Nephron (organoid): Measurements from ENCODE around the gene KIF9.
"Not testable (repeated sequence)": the region's sequence is repeated elsewhere in the genome, so short reads cannot be mapped to it uniquely, and the experiment has no call there.

Experiments
- H3K27ac Mint-ChIP-seq, 3 experiments: 2 replicates each; pipeline ENCODE4 v1.8.0; 2020; ENCODE audit warnings: mixed read lengths in 3 of 3, mild to moderate bottlenecking in 2 of 3, moderate library complexity in 1 of 3
- H3K27me3 Mint-ChIP-seq: 2 replicates; pipeline ENCODE4 v1.8.0; 2021; ENCODE audit warnings: low read depth, mild to moderate bottlenecking, moderate library complexity, mixed read lengths
- H3K36me3 Mint-ChIP-seq: 2 replicates; pipeline ENCODE4 v1.8.0; 2020; ENCODE audit warnings: low read depth, mixed read lengths
- H3K4me1 Mint-ChIP-seq: 2 replicates; pipeline ENCODE4 v1.8.0; 2020; ENCODE audit warnings: mixed read lengths
- H3K4me3 Mint-ChIP-seq, 3 experiments: 2 replicates each; pipeline ENCODE4 v1.8.0; 2020; ENCODE audit warnings: mild to moderate bottlenecking in 3 of 3, mixed read lengths in 3 of 3, moderate library complexity in 2 of 3
- H3K9me3 Mint-ChIP-seq: 2 replicates; pipeline ENCODE4 v1.8.0; 2020; ENCODE audit warnings: mixed read lengths
- TF ChIP-seq, protein P1 (sequence below), 3 experiments: fragments of 200-600 bp; sonication (generic); IDR thresholded peaks; one replicate each; pipeline ENCODE4 v1.5.0; 2021; ENCODE audit warnings: antibody characterized with exemption in 3 of 3; ENCODE audit not compliant: unreplicated experiment in 3 of 3

KIF9 gene

DNA sequence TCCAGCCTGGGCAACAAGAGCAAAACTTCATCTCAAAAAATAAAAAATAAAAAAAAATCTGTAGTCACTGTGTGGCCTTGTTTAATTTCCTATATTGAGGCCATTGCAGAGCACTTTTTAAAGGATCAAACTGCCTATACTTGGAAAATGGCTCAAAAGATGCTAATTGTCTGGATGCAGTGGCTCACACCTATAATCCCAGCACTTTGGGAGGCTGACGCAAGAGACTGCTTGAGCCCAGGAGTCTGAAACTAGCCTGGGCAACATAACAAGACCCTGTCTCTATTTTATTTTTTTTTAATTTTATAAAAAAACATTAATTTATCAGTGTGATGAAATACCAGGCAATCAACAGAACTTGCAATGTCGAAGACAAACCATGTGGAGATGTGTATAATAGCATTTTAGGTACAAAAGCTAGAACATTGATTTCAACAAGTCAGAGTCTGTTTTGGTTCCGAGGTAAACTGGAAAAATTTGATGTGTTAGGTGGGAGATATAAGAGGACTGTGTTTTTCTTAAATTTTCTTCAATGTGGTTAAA is 71.7 kb downstream of the KIF9 start:
- no peaks in the 10 kb centered on the region for H3K9me3 Mint-ChIP-seq
- H3K4me1 Mint-ChIP-seq = no peaks in the 10 kb centered on the region
- no peaks in the 10 kb centered on the region for H3K27me3 Mint-ChIP-seq
- TF ChIP-seq, protein P1, sequence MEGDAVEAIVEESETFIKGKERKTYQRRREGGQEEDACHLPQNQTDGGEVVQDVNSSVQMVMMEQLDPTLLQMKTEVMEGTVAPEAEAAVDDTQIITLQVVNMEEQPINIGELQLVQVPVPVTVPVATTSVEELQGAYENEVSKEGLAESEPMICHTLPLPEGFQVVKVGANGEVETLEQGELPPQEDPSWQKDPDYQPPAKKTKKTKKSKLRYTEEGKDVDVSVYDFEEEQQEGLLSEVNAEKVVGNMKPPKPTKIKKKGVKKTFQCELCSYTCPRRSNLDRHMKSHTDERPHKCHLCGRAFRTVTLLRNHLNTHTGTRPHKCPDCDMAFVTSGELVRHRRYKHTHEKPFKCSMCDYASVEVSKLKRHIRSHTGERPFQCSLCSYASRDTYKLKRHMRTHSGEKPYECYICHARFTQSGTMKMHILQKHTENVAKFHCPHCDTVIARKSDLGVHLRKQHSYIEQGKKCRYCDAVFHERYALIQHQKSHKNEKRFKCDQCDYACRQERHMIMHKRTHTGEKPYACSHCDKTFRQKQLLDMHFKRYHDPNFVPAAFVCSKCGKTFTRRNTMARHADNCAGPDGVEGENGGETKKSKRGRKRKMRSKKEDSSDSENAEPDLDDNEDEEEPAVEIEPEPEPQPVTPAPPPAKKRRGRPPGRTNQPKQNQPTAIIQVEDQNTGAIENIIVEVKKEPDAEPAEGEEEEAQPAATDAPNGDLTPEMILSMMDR (IDR thresholded peaks at IDR 0.05; ENCODE audit: unreplicated experiment in 3 of 3) = no peak
- H3K27ac Mint-ChIP-seq = no peak overlapping the region
- no peak overlapping the region for H3K4me3 Mint-ChIP-seq
- H3K36me3 Mint-ChIP-seq = no peaks in the 10 kb centered on the region

DNA sequence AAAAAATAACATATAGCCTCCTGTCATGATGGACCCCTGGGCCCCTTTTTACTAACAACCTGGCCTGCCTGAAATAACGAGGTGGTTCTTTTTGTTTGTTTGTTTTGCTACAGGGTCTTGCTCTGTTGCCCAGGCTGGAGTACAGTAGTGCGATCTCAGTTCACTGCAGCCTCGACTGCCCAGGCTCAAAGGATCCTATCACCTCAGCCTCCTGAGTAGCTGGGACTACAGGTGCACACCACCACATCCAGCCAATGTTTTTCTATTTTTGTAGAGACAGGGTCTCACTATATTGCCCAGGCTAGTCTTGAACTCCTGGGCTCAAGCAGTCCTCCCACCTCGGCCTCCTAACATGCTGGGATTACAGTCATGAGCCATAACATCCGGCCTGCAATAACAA is 76.6 kb downstream of the KIF9 start:
- not testable (repeated sequence) for H3K36me3 Mint-ChIP-seq, H3K9me3 Mint-ChIP-seq, H3K27ac Mint-ChIP-seq, H3K27me3 Mint-ChIP-seq, H3K4me3 Mint-ChIP-seq, H3K4me1 Mint-ChIP-seq

DNA sequence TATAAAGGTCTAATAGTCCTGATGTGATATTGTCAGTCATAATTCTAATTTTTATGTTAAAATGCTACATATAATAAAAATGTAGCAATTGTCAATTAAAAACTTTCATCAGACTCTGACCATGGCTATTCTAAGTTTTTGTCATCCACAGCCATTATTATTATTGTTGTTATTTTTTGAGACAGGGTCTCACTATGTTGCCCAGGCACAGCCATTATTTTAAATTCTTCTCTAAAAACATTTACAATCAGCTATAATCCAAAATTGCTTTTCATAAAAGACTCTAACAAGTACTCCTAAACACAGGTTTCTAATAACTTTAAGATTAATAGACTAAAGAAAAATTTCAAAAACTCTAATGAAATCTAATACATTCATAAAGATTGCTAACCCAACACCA is 77.7 kb downstream of the KIF9 start:
- TF ChIP-seq, protein P1 (IDR thresholded peaks at IDR 0.05; ENCODE audit: unreplicated experiment in 3 of 3) = no peak
- Mint-ChIP-seq H3K9me3 (no peaks in the 10 kb centered on the region), H3K36me3 (no peaks in the 10 kb centered on the region), H3K27me3 (no peaks in the 10 kb centered on the region), H3K4me1 (no peaks in the 10 kb centered on the region), H3K27ac (no peak overlapping the region), H3K4me3 (no peak overlapping the region)

DNA sequence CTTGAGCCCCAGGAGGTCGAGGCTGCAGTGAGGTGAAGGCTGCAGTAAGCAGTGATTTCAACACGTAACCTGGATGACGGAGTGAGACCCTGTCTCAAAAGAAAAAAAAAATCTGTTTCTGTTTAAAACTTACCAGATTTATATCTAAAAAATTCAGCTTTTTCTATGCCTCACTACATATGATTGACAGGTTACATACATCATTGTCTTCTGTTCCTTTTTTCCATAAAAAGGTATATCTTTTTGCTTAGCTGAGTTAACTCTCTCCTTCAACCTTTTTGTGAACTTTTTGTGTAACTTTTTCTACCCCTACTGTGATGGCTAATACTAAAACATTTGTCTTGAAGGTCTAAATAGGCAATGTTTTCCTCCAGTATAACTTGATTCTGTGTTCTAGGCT is 80.1 kb downstream of the KIF9 start:
- Mint-ChIP-seq H3K4me3 (no peak overlapping the region), H3K9me3 (no peaks in the 10 kb centered on the region), H3K36me3 (no peaks in the 10 kb centered on the region), H3K4me1 (no peaks in the 10 kb centered on the region), H3K27ac (no peak overlapping the region), H3K27me3 (no peaks in the 10 kb centered on the region)
- TF ChIP-seq, protein P1 (IDR thresholded peaks at IDR 0.05; ENCODE audit: unreplicated experiment in 3 of 3) = no peak

DNA sequence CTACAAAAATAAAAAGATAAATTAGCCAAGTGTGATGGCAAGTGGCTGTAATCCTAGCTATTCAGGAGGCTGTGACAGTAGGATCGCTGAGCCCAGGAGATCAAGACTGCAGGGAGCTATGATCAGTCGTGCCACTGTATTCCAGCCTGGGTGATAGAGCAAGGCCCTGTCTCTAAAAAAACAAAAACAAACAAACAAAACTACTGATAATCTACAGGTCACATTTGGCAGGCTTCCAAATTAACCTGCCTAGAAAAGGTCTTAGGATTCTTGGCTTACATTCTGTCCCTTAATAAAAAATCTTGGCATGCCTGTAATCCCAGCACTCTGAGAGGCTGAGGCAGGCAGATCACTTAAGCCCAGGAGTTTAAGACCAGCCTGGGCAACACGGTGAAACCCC is 85.3 kb downstream of the KIF9 start:
- no peaks in the 10 kb centered on the region for H3K27me3 Mint-ChIP-seq
- peaks cover 4% of the 10 kb centered on the region for H3K36me3 Mint-ChIP-seq
- no peak overlapping the region for H3K4me3 Mint-ChIP-seq
- TF ChIP-seq, protein P1 (IDR thresholded peaks at IDR 0.05; ENCODE audit: unreplicated experiment in 3 of 3) = no peak
- no peaks in the 10 kb centered on the region for H3K4me1 Mint-ChIP-seq
- no peaks in the 10 kb centered on the region for H3K9me3 Mint-ChIP-seq
- no peak overlapping the region for H3K27ac Mint-ChIP-seq

DNA sequence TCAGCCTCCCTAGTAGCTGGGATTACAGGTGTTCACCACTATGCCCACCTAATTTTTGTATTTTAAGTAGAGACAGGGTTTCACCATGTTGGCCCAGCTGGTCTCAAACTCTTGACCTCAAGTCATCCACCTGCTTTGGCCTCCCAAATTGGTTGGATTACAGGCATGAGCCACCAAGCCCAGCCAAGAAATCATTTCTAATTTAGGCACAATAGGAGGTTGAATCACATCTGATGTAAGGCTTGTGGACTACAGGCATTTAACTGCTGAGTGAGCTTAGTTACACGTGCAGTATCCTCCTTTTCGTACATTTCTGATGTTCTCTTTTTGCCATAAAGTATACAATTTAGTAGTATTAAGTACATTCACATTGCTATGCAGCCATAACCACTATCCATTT is 87.6 kb downstream of the KIF9 start:
- Mint-ChIP-seq H3K36me3 (peaks cover 4% of the 10 kb centered on the region), H3K9me3 (no peaks in the 10 kb centered on the region), H3K27me3 (no peaks in the 10 kb centered on the region), H3K4me1 (no peaks in the 10 kb centered on the region), H3K27ac (no peak overlapping the region), H3K4me3 (no peak overlapping the region)
- TF ChIP-seq, protein P1 (IDR thresholded peaks at IDR 0.05; ENCODE audit: unreplicated experiment in 3 of 3) = no peak
